Neuronal stem cell (in vitro differentiated cells): ENCODE data around the gene KRT7.
A peak's percentile ranks its signal among the peaks of the same experiment; 100 is the strongest.

Experiments
- DNase-seq: peaks from one replicate; pipeline ENCODE4 v3.0.0-alpha.2; 2013; ENCODE audit warnings: low spot score
- H2AFZ ChIP-seq: one replicate; pipeline ENCODE4 v1.6.1; 2013; ENCODE audit warnings: mild to moderate bottlenecking, low read length, inconsistent platforms
- H2AK5ac ChIP-seq: 2 replicates; pipeline ENCODE4 v1.6.1; 2013; ENCODE audit warnings: low read depth, mild to moderate bottlenecking, inconsistent platforms, low read length, moderate library complexity, mixed read lengths
- H2BK120ac ChIP-seq: 2 replicates; pipeline ENCODE4 v1.6.1; 2013; ENCODE audit warnings: low read depth, mild to moderate bottlenecking, inconsistent platforms, low read length, moderate library complexity, mixed read lengths
- H2BK12ac ChIP-seq: one replicate; pipeline ENCODE4 v1.6.1; 2013; ENCODE audit warnings: low read length, inconsistent platforms
- H2BK15ac ChIP-seq: 2 replicates; pipeline ENCODE4 v1.6.1; 2013; ENCODE audit warnings: mild to moderate bottlenecking, low read length, inconsistent platforms, mixed read lengths
- H2BK5ac ChIP-seq: one replicate; pipeline ENCODE4 v1.6.1; 2013; ENCODE audit warnings: inconsistent platforms, mild to moderate bottlenecking, low read length, moderate library complexity
- H3K14ac ChIP-seq: one replicate; pipeline ENCODE4 v1.6.1; 2013; ENCODE audit warnings: low read length, inconsistent platforms
- H3K18ac ChIP-seq: 2 replicates; pipeline ENCODE4 v1.6.1; 2013; ENCODE audit warnings: low read length, inconsistent platforms
- H3K23ac ChIP-seq: 2 replicates; pipeline ENCODE4 v1.6.1; 2013; ENCODE audit warnings: low read depth, mild to moderate bottlenecking, mixed read lengths, low read length, inconsistent platforms; ENCODE audit not compliant: poor library complexity
- H3K27ac ChIP-seq: replicated peaks from 3 replicates; pipeline ENCODE4 v1.5.1; 2013; ENCODE audit warnings: low read length, inconsistent platforms
- H3K27me3 ChIP-seq, 3 experiments: 2 replicates each; pipeline ENCODE4 v1.6.1; 2013; ENCODE audit warnings: low read length in 3 of 3, mild to moderate bottlenecking in 2 of 3, inconsistent platforms in 1 of 3, low read depth in 1 of 3, mixed read lengths in 1 of 3, moderate library complexity in 1 of 3; ENCODE audit not compliant: control insufficient read depth in 3 of 3, insufficient read depth in 3 of 3
- H3K36me3 ChIP-seq, 2 donors: replicated peaks in 1 of 2; 2 replicates each; pipeline ENCODE4 v1.6.1; 2013; ENCODE audit warnings: low read length in 2 of 2; ENCODE audit not compliant: control insufficient read depth in 2 of 2, insufficient read depth in 2 of 2
- H3K4ac ChIP-seq: 2 replicates; pipeline ENCODE4 v1.6.1; 2013; ENCODE audit warnings: inconsistent platforms, mild to moderate bottlenecking, low read length, moderate library complexity
- H3K4me1 ChIP-seq, 2 donors: 1 replicate in 1 of 2; 2 replicates in 1 of 2; pipeline ENCODE4 v1.6.1; 2013; ENCODE audit warnings: low read length in 2 of 2, low read depth in 1 of 2; ENCODE audit not compliant: control insufficient read depth in 2 of 2, insufficient read depth in 1 of 2
- H3K4me2 ChIP-seq: one replicate; pipeline ENCODE4 v1.6.1; 2013; ENCODE audit warnings: mild to moderate bottlenecking, low read length, inconsistent platforms; ENCODE audit not compliant: insufficient read depth, poor library complexity, severe bottlenecking
- H3K4me3 ChIP-seq, 2 donors: 2 replicates each; pipeline ENCODE4 v1.5.1; 2013; ENCODE audit warnings: low read length in 2 of 2, mild to moderate bottlenecking in 2 of 2, inconsistent platforms in 1 of 2, moderate library complexity in 1 of 2
- H3K79me1 ChIP-seq: one replicate; pipeline ENCODE4 v1.6.1; 2013; ENCODE audit warnings: low read depth, mild to moderate bottlenecking, inconsistent platforms, low read length, moderate library complexity
- H3K9ac ChIP-seq: one replicate; pipeline ENCODE4 v1.6.1; 2013; ENCODE audit warnings: mild to moderate bottlenecking, low read depth, low read length, inconsistent platforms; ENCODE audit not compliant: poor library complexity
- H3K9me3 ChIP-seq, 2 donors: replicated peaks in 1 of 2; 2 replicates each; pipeline versions ENCODE3 to v1.6.1; 2013; ENCODE audit warnings: low read length in 2 of 2, mild to moderate bottlenecking in 2 of 2, inconsistent platforms in 1 of 2, low read depth in 1 of 2, mixed read lengths in 1 of 2, moderate library complexity in 1 of 2; ENCODE audit not compliant: control insufficient read depth in 2 of 2, insufficient read depth in 1 of 2
- H4K8ac ChIP-seq: one replicate; pipeline ENCODE4 v1.6.1; 2013; ENCODE audit warnings: low read depth, mild to moderate bottlenecking, inconsistent platforms, low read length, moderate library complexity
- H4K91ac ChIP-seq: one replicate; pipeline ENCODE4 v1.6.1; 2013; ENCODE audit warnings: low read length, low read depth, mild to moderate bottlenecking, inconsistent platforms; ENCODE audit not compliant: poor library complexity
- WGBS, 2 donors: extraction: QIAGEN DNeasy Blood & Tissue Kit; methylation state at CpG; one replicate each; pipeline ENCODE4 v1.1.7; 2013; ENCODE audit warnings: missing lambda C conversion rate in 2 of 2, mixed read lengths in 1 of 2; ENCODE audit not compliant: insufficient read length in 2 of 2, insufficient replicate concordance in 1 of 2; ENCODE audit errors: extremely low coverage in 2 of 2; 5-methylcytosine and 5-hydroxymethylcytosine counted together

Gene KRT7

GRCh38 chr12:52191841-52192791 is 40.9 kb upstream of the KRT7 start, which contains the start of gene KRT80:
KRT80 (minus strand) TSS chr12:52192014; CDS start chr12:52191902, 112 bp downstream.
- DNase-seq, result no peak
- peak within 1 kb of the TSS; percentile 72 for H3K18ac ChIP-seq
- H2BK5ac ChIP-seq, result peak within 1 kb of the TSS; percentile 45
- no peak within 1 kb of the TSS for H2AFZ ChIP-seq
- peak within 1 kb of the TSS; percentile 64 for H2AK5ac ChIP-seq
- no peak within 1 kb of the TSS for H3K9ac ChIP-seq
- peak within 1 kb of the TSS; percentile 26 for H3K4ac ChIP-seq
- no peak within 1 kb of the TSS for H2BK120ac ChIP-seq
- no peaks in the 10 kb centered on the region for H3K79me1 ChIP-seq
- no peaks in the 10 kb centered on the region for H3K4me1 ChIP-seq
- H2BK15ac ChIP-seq, result peak within 1 kb of the TSS; percentile 34
- H3K9me3 ChIP-seq, result no peaks in the 10 kb centered on the region
- H3K27me3 ChIP-seq, result peaks cover 0 to 10% (median 0%) of the 10 kb centered on the region in 3 experiments
- no peak within 1 kb of the TSS for H3K27ac ChIP-seq
- no peak within 1 kb of the TSS for H3K4me2 ChIP-seq
- WGBS, 2 donors, result no CpG with 5 or more reads among the region's 20 CpGs
- no peaks in the 10 kb centered on the region for H3K36me3 ChIP-seq
- peak within 1 kb of the TSS; percentile 48 for H3K14ac ChIP-seq
- no peak within 1 kb of the TSS for H4K8ac ChIP-seq
- no peak within 1 kb of the TSS for H3K4me3 ChIP-seq
- peak within 1 kb of the TSS; percentile 85 for H2BK12ac ChIP-seq
- H3K23ac ChIP-seq, result peak within 1 kb of the TSS; percentile 63
- no peak within 1 kb of the TSS for H4K91ac ChIP-seq

GRCh38 chr12:52193532-52193931 is 39.5 kb upstream of the KRT7 start:
- DNase-seq, result no peak
- H2BK15ac ChIP-seq, result peak overlapping the region; percentile 45
- no peaks in the 10 kb centered on the region for H3K79me1 ChIP-seq
- H3K4me2 ChIP-seq, result no peak overlapping the region
- H3K9me3 ChIP-seq, result no peaks in the 10 kb centered on the region
- H3K4me3 ChIP-seq, result peak overlapping the region in 1 of 2 donors; percentile 2
- no peak overlapping the region for H3K4ac ChIP-seq
- H3K9ac ChIP-seq, result no peak overlapping the region
- no peak overlapping the region for H2AFZ ChIP-seq
- H3K4me1 ChIP-seq, result no peaks in the 10 kb centered on the region
- H2BK12ac ChIP-seq, result no peak overlapping the region
- H2AK5ac ChIP-seq, result no peak overlapping the region
- no peak overlapping the region for H4K91ac ChIP-seq
- peaks cover 0 to 16% (median 0%) of the 10 kb centered on the region in 3 experiments for H3K27me3 ChIP-seq
- H2BK5ac ChIP-seq, result peak overlapping the region; percentile 45
- H3K14ac ChIP-seq, result peak overlapping the region; percentile 83
- no peak overlapping the region for H4K8ac ChIP-seq
- H3K23ac ChIP-seq, result no peak overlapping the region
- no peak overlapping the region for H2BK120ac ChIP-seq
- no CpG with 5 or more reads among the region's 6 CpGs for WGBS, 2 donors
- H3K18ac ChIP-seq, result peak overlapping the region; percentile 77
- H3K27ac ChIP-seq, result no peak overlapping the region
- H3K36me3 ChIP-seq, result no peaks in the 10 kb centered on the region

DNA sequence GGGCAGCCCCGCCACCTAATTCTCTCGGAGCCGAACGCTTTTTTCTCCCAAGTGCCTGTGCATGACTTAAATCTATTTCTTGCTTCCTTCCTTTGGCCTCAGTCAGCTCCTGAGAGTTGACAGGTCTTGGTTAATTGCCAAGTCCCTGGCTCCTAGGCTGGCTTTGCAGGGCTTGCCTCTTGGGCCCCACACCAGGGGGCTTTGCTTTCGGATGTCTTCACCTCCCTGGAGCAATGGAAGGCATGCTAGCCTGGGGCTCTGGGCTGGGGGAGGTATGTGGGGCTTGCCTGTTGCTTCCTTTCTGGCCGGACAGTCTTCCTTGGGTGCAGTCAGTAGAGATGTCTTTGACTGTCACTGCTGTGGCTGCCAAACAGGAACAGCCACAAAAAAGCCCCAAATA is 39.1 kb upstream of the KRT7 start:
- WGBS, 2 donors, result no CpG with 5 or more reads among the region's 6 CpGs
- Histone ChIP-seq H3K9ac (no peak overlapping the region), H3K27ac (no peak overlapping the region), H4K8ac (no peak overlapping the region), H3K18ac (no peak overlapping the region), H2BK15ac (no peak overlapping the region), H2BK12ac (no peak overlapping the region), H3K4me2 (no peak overlapping the region), H3K79me1 (no peaks in the 10 kb centered on the region), H2BK5ac (peak overlapping the region; percentile 45), H3K23ac (no peak overlapping the region), H3K4me1 (peaks cover 0 to 3% of the 10 kb centered on the region in 2 donors), H3K27me3 (peaks cover 0 to 21% (median 0%) of the 10 kb centered on the region in 3 experiments), H2BK120ac (no peak overlapping the region), H2AK5ac (no peak overlapping the region), H3K4ac (no peak overlapping the region), H3K9me3 (no peaks in the 10 kb centered on the region), H3K36me3 (no peaks in the 10 kb centered on the region), H4K91ac (no peak overlapping the region), H2AFZ (no peak overlapping the region), H3K14ac (no peak overlapping the region), H3K4me3 (no peak overlapping the region)
- no peak for DNase-seq

DNA sequence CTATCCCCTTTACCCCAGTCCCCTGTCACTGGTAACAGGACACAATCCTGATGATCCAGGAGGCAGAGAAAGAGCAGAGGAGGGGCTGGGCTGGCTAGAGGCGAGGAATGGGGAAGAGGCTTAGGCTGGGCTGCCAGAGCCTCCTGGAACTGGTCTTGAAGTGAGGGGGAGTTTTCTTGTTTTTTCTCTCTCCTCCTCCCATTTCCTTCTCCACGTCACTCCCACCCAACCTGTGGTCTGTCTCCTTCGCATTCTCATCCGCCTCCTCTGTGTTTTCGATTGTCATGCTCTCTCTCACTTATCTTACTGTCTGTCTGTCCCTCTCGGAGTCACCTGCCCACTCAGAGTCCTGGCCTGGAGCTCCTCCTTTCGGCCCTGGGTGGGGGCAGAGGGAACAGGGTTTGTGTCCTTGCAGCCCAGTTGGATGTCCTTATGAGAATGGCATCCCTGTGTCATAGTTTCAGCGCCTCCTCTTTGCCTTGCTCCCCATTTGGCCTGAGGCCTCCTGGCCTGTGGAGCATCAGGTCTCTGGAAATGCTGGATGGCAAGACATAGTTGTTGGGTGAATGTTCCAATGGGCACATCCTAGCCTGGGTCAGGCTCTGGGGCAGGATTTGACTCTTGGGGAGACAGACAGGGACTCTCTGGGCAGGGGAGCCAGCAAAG is 37.8 kb upstream of the KRT7 start:
- Histone ChIP-seq H3K27me3 (peaks cover 0 to 33% (median 0%) of the 10 kb centered on the region in 3 experiments), H2AK5ac (no peak overlapping the region), H3K36me3 (no peaks in the 10 kb centered on the region), H3K23ac (no peak overlapping the region), H3K14ac (no peak overlapping the region), H4K91ac (no peak overlapping the region), H3K18ac (no peak overlapping the region), H3K4me3 (no peak overlapping the region), H3K9ac (no peak overlapping the region), H2BK15ac (no peak overlapping the region), H3K9me3 (no peaks in the 10 kb centered on the region), H3K4me2 (no peak overlapping the region), H3K79me1 (no peaks in the 10 kb centered on the region), H2BK12ac (no peak overlapping the region), H2AFZ (no peak overlapping the region), H3K4me1 (peaks cover 0 to 12% of the 10 kb centered on the region in 2 donors), H2BK5ac (no peak overlapping the region), H4K8ac (no peak overlapping the region), H3K27ac (no peak overlapping the region), H2BK120ac (no peak overlapping the region), H3K4ac (no peak overlapping the region)
- no CpG with 5 or more reads among the region's 8 CpGs for WGBS, 2 donors
- no peak for DNase-seq
